Mesothelial cell of epicardium (in vitro differentiated cells): ENCODE data around the gene MPDU1. TPM values are rescaled to one million over a fixed set of nuclear protein-coding genes. Genes with fewer than 3 reads are reported as not detected.
"Not testable (repeated sequence)": the region's sequence is repeated elsewhere in the genome, so short reads cannot be mapped to it uniquely, and the experiment has no call there.

Source experiments
- DNase-seq, 2 experiments: peaks; one replicate each; pipeline ENCODE4 v3.0.0; 2021; ENCODE audit warnings: low spot score in 2 of 2; ENCODE audit not compliant: unreplicated experiment in 2 of 2
- H3K27ac Mint-ChIP-seq: 2 replicates; pipeline ENCODE4 v1.8.0; 2021; ENCODE audit warnings: mixed read lengths
- H3K27me3 Mint-ChIP-seq: 2 replicates; pipeline ENCODE4 v1.8.0; 2021; ENCODE audit warnings: low read depth, mixed read lengths
- H3K36me3 Mint-ChIP-seq: 2 replicates; pipeline ENCODE4 v1.8.0; 2021; ENCODE audit warnings: mixed read lengths
- H3K4me1 Mint-ChIP-seq: 2 replicates; pipeline ENCODE4 v1.8.0; 2021; ENCODE audit warnings: mixed read lengths
- H3K4me3 Mint-ChIP-seq: 2 replicates; pipeline ENCODE4 v1.8.0; 2021; ENCODE audit warnings: mild to moderate bottlenecking, moderate library complexity, mixed read lengths
- H3K9me3 Mint-ChIP-seq: 2 replicates; pipeline ENCODE4 v1.8.0; 2021; ENCODE audit warnings: mixed read lengths
- CTCF ChIP-seq: fragments of 200-600 bp; sonication (generic); IDR thresholded peaks from one replicate; pipeline ENCODE4 v1.5.0; 2021; ENCODE audit warnings: antibody characterized with exemption; ENCODE audit not compliant: unreplicated experiment
- total RNA-seq: library from RNA; stranded (reverse); gene quantifications from 3 replicates; pipeline ENCODE4 v1.2.1, GENCODE V29; 2021

The MPDU1 gene
- total RNA-seq, 1 donor from 2014 or later = 44.8 TPM

- Mint-ChIP-seq H3K27ac (no peak overlapping the region), H3K4me1 (no peaks in the 10 kb centered on the region), H3K9me3 (no peaks in the 10 kb centered on the region), H3K27me3 (no peaks in the 10 kb centered on the region), H3K4me3 (no peak overlapping the region), H3K36me3 (peaks cover 2% of the 10 kb centered on the region)
- DNase-seq = no peak
- TF ChIP-seq CTCF = no peak
Observed at GRCh38 chr17:7620835-7621234, 37.2 kb downstream of the MPDU1 start.

GRCh38 chr17:7623661-7624060, 40.0 kb downstream of the MPDU1 start:
- no peak for DNase-seq
- Mint-ChIP-seq H3K4me3 (no peak overlapping the region), H3K36me3 (peaks cover 5% of the 10 kb centered on the region), H3K27ac (no peak overlapping the region), H3K4me1 (peaks cover 9% of the 10 kb centered on the region), H3K27me3 (no peaks in the 10 kb centered on the region), H3K9me3 (no peaks in the 10 kb centered on the region)
- no peak for TF ChIP-seq CTCF

- H3K36me3 Mint-ChIP-seq, H3K27ac Mint-ChIP-seq, H3K27me3 Mint-ChIP-seq, H3K4me1 Mint-ChIP-seq, DNase-seq, H3K9me3 Mint-ChIP-seq: not testable (repeated sequence)
- peak overlapping the region; percentile 13 for H3K4me3 Mint-ChIP-seq
Observed at GRCh38 chr17:7625749-7626148, 42.1 kb downstream of the MPDU1 start.

GRCh38 chr17:7626307-7626706, 42.7 kb downstream of the MPDU1 start:
- Mint-ChIP-seq H3K36me3 (peaks cover 5% of the 10 kb centered on the region), H3K9me3 (no peaks in the 10 kb centered on the region), H3K4me1 (peaks cover 9% of the 10 kb centered on the region), H3K4me3 (peak overlapping the region; percentile 94), H3K27ac (peak overlapping the region; percentile 97), H3K27me3 (no peaks in the 10 kb centered on the region)
- TF ChIP-seq CTCF = no peak
- no peak for DNase-seq

- Mint-ChIP-seq H3K36me3 (peaks cover 5% of the 10 kb centered on the region), H3K27me3 (no peaks in the 10 kb centered on the region), H3K27ac (peak overlapping the region; percentile 97), H3K9me3 (no peaks in the 10 kb centered on the region), H3K4me3 (peak overlapping the region; percentile 94), H3K4me1 (peaks cover 9% of the 10 kb centered on the region)
- TF ChIP-seq CTCF = no peak
- DNase-seq = no peak
Observed at GRCh38 chr17:7626956-7627249, 43.3 kb downstream of the MPDU1 start.

- Mint-ChIP-seq H3K4me3 (peak within 1 kb of the TSS; percentile 94), H3K4me1 (peaks cover 9% of the 10 kb centered on the region), H3K27me3 (no peaks in the 10 kb centered on the region), H3K36me3 (peaks cover 5% of the 10 kb centered on the region), H3K9me3 (no peaks in the 10 kb centered on the region), H3K27ac (peak within 1 kb of the TSS; percentile 97)
- TF ChIP-seq CTCF = no peak
- DNase-seq = peak; percentile 84 to 87
Observed at GRCh38 chr17:7627250-7628121, 43.8 kb downstream of the MPDU1 start, which contains the start of gene SAT2. TSS of gene SAT2 (minus strand) at chr17:7627821. CDS start at chr17:7627635, 186 bp downstream.
